SW 1271 (cell line): Measurements from ENCODE around the gene SLC25A53.

Experiments
- DNase-seq, 2 experiments: peaks; one replicate each; lab custom pipeline; 2025; lab: John Stamatoyannopoulos, UW

SLC25A53 gene, protein sequence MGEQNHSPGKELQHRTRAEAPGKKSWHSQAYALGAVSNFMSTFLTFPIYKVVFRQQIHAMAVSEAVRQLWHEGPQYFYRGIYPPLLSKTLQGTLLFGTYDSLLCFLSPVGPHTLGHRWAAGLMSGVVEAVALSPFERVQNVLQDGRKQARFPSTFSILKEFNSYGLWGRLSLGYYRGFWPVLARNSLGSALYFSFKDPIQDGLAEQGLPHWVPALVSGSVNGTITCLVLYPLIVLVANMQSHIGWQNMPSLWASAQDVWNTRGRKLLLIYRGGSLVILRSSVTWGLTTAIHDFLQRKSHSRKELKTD

DNA sequence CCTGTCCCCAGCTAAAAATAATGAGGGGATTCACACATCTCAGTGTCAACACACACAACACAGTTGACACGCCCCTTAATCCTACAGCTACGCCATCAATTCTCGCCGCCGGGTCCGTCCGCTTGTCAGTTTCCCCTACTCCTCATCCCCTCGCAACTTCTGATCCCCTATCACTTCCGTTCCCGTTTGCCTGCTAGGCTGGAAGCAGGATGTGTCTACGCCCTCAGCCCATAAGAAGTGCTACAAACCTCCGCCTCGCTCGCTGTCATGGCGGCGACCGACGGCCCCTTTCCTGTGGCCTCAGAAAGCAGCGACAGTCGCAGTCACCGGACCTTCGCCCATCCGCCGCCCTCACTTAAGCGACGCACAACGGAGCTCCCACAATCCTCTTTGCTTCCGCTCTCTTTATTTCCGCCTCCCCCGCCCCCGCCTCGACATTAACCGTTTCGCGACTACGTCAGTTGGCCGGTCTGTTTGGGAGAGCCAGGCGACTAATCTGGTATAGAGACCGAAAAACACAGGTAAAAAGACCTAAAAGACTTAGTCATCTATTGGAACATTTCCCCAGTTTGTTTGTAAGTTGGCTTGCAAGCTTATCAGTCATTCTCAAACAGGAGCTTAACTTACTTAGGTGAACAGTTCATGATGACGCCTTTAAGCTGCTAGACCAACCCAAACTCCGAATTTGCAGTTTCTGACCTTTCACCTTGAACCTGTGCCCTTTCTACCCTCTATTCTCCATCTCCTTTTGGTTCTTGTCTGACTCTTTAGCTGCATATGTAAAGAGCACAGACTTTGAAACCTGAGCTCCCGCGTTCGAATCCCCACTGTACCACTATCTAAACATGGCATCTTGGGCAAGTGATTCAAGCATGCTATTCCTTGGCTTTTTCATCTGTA lies at the start of gene SLC25A53:
Gene SLC25A53 (minus strand): TSS at position 380 of the 900 bp plus-strand sequence. CDS start 51,752 bp downstream, outside the sequence.
- peak; percentile 27 to 83 for DNase-seq

DNA sequence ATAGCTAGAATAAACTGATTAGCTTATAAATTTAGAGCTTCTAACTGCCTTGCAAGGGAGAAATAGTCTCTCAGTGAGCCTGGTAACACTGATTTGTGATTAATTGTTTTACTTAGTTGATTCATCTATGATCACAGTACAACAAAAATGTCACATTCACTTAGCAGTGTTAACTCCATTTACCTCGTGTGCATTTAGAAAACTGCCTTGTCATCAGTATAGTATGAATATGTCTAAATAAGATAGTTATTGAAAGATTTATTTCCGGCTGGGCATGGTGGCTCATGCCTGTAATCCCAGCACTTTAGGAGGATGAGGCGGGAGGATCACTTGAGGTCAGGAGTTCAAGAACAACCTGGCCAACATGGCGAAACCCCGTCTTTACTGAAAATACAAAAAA lies 48.7 kb upstream of the SLC25A53 start:
- no peak for DNase-seq

DNA sequence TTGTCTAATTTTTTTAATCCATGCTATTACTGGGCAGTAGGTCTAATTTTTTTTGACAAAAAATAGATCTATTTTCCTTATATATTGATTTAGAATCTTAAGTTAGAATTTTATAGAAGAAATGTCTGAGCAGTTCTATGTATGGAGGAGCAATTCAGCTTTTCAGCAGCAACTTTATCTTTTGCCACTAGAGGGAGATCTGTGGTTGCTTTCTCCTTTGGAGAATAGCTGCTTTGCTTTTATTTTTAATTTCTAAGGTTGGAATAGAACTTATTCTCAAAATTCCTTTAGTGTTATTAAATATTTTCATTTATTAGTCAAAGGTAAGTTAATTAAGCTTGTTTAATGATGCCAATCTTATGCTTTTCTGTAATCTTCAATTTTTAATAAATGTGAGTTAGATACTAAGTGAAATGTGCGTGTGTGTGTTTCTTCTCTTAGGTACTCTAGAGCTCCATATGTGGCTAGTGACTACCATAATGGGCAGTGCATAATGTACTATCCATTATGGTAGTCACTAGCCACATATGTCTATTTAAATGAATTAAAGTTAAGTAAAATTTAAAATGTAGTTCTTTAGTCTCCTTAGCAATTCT lies 38.8 kb upstream of the SLC25A53 start:
- DNase-seq, result peak in 1 of 2 experiments; percentile 2

DNA sequence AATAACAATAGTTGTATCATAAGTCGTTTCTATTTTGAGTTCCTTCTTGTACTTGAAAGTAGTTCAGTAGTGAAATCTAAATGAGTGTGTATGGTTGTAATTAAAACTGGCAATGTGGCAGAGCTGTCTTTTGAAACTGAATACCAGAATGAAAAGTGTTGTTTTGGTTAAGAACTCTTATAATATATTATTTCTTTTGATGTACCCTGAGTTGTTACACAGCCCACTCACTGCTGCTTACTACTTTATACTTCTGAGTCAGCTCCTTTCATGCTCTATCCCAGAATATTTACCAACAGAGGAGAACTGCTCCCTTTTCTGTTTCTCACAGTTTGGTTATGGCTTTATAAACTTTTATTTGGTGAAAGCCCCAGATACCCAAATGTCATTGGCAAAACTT lies 38.2 kb upstream of the SLC25A53 start:
- DNase-seq, result no peak

DNA sequence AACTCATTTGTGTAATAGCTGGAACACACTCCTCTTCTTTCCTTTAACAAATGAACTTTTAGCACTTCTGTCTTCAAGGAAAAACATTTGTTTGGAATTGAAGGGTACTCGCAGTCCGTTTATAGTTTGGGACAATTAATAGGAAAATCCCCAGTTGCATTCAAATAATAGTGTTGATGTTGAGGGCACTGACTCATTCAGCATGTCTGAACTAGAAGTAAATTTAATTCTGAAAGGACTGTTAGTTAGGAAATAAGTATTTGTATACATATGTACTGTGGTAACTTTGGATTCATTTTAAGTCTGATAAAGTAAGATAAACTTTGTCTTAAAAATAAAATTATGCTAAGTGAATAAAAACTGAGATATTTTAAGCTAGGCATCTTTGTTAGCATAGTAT lies 36.7 kb upstream of the SLC25A53 start:
- DNase-seq, result no peak

DNA sequence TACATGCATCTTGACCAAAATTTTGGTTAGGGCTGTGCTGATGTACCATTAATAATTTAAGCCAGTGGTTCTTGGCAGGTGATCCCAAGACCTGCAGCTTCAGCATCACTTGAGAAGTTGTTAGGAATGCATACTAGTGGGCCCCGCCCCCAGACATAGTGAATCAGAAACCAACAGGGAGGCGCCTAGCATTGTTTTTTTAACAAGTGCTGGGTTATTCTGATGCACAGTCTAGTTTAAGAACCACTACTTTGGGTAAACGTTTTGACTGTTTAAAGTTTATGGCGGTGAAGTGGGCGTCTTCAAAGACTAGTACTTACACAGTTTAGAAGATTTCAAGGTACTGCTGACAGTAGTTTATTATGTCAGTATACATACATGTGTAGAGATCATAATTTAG lies 33.0 kb upstream of the SLC25A53 start:
- DNase-seq, result no peak

DNA sequence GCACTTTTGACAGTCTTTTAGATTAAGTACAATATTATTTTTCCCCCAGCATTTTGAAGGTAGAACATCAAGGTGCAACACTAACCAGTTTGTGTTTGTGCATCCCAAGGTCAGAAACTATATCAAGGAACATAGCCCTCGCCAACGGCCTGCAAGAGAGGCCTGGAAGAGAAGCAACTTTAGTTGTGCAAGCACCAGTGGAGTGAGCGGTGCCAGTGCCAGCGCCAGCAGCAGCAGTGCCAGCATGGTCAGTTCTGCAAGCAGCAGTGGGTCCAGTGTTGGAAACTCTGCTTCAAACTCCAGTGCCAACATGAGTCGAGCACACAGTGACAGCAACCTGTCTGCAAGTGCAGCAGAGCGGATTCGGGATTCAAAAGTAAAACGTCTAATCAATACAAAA lies 31.1 kb upstream of the SLC25A53 start:
- DNase-seq, result no peak

DNA sequence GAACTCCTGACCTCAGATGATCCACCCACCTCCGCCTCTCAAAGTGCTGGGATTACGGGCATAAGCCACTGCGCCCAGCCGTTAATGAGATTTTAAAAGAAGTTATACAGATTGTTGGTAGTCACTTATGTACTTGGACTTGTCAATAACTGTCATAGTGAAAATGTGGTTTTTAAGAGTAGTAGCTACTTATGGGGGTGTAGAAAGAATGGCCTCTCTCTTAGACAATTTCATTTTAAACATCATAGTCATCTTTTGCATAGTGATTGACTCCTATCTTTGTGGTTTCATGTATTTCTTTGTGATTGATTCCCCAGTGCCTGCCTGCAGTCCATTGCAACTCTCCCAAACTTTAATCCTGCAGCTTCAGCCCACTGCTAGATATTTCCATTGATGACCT lies 26.9 kb upstream of the SLC25A53 start:
- DNase-seq, result no peak

DNA sequence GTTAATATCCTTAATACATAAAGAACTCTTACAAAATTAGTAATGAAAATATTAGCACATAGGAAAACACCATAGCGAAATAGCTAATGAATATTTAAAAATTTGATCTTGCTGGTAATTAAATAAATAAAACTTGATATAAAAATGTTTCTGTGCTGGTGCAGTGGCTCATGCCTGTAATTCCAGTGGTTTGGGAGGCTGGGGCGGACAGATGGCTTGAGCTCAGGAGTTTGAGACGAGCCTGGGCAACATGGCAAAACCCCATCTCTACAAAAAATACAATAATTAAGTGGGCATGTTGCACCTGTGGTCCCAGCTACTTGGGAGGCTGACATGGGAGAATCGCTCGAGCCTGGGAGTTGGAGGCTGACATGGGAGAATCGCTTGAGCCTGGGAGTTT lies 17.0 kb upstream of the SLC25A53 start:
- no peak for DNase-seq

DNA sequence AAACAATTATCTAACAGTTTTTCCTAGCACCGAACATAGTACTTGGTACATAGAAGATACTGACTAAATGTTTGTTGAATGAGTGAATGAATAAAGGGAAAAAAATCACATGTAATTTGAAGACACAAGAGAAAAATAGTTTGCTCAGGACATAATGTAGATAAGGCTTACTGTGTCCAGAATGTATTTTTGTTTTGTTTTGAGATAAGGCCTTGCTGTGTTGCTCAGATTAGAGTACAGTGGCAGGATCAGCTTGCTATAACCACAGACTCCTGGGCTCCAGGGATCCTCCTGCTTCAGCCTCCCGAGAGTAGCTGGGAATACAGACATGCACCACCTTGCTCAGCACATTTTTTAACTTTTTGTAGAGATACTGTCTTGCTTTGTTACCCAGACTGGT lies 16.0 kb upstream of the SLC25A53 start:
- DNase-seq, result no peak

DNA sequence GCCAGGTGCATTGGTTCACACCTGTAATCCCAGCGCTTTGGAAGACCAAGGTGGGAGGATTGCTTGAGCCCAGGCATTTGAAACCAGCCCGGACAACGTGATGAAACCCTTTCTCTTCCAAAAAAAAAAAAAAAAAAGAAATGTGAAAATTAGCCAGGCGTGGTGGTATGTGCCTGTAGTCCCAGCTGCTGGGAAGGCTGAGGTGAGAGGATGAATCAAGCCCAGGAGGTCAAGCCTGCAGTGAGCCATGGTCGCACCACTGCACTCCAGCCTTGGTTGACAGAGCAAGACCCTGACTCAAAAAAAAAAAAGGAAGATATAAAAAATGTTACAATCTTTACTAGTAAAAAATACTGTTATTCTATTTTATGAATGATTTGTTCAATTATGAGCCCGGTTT lies 15.3 kb upstream of the SLC25A53 start:
- no peak for DNase-seq

DNA sequence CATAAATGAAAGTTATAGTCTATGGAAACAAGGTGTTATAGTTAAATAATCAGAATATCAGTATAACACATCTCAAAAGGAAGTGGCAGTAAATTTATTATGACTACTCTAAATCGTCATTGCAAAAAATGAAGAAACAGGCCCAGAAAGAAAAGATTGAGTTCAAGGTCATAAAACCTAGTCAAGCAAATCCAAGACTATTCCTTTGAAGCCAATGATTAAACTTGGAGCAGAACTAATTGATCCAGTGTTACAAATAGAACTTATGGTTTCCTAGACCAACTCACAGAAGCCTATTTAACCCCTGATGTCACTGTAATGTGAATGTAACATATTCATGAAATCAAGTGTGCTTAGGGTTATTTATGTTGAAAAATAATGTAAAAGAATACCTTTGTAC lies 11.3 kb upstream of the SLC25A53 start:
- DNase-seq, result no peak

DNA sequence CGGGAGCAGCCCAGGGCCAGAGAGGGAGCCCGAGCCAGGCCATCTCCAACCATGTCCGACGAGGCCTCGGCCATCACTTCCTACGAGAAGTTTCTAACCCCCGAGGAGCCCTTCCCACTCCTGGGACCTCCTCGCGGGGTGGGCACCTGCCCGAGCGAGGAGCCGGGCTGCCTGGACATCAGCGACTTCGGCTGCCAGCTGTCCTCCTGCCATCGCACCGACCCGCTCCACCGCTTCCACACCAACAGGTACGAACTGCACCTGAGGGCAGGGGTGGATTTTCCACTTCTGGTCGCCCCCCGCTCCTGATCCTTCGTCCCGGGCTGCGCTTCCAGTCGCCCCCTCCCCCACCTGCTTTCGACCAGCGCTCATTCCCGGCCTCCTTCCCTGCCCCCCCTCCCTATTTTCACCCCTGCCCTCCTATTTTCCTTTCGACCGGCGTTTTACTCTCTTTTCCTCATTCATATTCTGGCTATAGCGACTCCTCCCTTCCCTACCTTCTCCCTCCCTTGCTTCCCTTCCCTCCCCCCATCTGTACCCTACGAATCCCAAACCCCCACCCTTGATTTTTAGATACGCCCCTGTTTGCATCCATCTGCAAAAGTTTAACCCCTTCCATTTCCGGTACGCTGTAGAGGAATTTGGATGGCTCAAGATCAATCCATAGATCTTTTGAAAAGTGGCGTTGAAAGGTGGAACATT lies 10.1 kb upstream of the SLC25A53 start:
- DNase-seq, result no peak

DNA sequence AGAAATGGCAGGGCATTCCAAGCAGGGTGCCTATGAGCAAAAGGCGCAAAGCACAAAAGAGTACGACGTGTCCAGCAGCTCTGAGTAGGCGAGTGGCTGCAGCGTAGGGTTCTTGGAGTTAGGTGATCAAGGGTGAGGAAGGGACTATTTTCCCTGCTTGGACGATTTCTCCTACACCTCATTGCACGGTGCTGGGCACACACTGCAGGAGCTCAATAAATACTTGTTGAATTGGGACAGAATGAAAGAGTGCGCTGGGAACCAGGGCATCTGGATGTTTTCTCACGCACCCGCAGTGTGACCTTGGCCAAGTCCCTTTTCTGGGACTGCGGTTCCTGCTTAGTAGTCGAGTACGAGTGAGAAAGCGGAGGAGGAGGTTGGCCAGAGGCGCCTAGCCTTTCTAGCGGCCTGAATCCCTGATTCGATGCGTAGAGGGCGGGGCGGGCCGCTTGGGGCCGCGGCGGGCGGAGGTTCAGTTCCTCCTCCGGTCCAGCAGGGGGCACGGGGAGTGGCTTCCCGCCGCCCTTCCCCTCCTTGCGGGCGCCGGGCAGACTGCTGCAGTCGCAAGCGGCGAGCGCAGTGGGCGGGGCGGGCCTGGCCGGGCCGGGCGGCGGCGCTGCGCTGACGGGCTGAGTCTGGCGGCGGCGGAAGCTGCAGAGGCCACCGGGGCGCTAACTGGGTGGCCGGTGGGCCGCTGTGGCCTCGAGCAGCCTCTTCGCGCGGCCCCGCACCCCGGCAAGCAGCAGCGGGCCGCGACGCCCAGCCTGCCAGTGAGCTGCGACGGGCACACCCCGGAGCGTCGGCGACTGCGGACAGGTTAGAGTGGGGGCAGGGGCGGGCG lies 9.3 kb upstream of the SLC25A53 start, which contains the start of gene FAM199X:
Gene FAM199X (plus strand): TSS at position 560 of the 841 bp plus-strand sequence. CDS start 333 bp downstream, outside the sequence.
- DNase-seq, result peak; percentile 19 to 66

DNA sequence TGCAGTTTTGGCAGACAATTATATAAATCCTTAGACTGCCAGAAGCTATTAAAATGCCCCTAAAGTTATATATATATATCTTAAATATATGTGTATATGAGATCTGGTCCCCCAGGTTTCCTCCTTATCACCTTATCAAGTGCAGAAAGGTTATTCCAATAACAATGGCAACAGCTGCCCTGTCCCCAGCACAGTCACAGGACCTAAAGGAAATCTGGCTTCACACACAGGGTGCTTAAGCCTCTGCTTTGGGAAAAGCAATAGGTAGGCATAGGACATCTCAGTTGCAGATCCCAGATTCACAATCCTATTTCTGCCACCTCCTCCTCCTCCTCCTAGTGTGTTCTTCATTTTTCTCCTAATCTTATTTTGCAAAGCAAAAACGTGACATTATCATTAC lies 5.8 kb downstream of the SLC25A53 start:
- DNase-seq, result no peak

DNA sequence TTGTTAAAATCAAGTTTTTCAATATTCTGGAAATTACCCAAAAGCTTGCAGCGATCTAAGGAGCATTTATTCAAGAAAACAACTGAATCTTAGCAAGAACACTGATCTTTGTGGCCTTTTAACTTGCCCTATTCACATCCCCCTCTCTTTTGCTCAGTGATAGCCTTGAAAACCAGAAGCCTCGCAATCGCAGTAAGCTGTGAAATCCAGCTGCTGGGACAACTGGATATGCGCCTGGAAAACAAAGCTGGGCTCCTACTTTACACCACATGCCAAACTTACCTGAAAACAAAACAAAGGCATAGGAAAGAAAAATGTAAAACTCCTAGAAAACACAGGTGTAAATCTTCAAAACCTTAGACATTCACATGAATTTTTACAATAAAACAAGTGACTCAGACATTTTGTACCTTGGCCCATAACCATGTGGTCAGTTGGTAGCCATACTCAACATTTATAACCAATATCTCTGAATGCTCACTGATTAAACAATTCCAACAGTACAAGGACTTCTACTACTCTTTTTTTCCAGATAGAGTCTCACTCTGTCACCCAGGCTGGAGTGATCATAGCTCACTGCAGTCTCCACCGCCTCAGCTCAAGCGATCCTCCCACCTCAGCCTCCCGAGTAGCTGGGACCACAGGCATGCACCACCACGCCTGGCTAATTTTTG lies 15.6 kb downstream of the SLC25A53 start:
- DNase-seq, result no peak

DNA sequence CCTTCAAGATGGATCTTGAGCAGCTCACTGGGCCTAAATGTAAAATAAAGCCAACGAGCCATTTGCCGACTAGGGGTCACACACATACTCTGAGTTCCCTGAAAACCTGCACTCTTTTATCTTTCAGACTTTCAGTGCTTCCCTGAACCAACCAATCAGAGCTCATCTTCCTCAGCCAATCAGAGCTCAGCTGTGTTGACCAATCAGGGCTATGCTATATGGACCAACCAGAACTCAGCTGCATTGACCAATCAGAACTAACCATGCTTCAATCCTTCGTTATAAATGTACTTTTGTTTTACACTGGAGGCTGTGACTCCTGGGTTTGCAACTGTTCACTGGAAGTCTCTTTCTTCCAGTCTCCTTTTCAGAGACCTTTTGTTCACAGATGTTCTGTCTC lies 19.3 kb downstream of the SLC25A53 start:
- DNase-seq, result no peak

DNA sequence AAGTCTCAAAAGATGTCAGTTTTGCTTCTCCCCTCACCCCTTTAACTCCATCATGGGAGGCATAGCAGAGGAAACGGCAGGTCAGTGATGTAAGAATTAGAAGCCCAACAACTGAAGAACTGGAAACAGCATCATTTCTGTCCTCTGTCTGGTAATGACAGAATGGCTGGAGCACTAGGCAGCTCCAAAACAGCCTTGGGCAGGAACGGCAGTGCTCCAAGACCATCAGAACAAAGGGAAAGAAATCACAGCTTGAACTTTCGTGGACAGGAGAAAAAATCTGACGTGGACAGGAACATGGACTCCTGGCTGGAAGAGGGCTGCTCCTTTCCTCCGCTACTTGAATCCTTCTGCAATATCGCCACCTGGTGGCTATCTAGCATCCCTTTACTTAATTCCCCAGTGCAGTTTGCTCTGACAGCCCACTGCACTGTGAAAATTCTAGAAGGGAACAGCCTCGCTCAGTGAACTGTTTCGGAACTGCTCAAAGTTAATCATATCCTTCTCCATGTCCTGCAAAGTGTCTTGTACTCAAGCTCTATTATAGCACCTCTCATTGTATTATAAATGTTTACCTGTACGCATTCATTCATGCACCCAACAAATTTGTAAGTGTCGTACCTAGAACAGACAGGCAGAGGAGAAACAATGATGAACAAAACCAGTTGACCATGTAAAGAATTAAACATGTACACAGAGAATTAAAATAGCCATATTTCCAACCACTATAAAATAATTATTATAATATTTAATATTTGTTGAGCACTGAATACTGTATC lies 20.4 kb downstream of the SLC25A53 start:
- DNase-seq, result peak in 1 of 2 experiments; percentile 55

DNA sequence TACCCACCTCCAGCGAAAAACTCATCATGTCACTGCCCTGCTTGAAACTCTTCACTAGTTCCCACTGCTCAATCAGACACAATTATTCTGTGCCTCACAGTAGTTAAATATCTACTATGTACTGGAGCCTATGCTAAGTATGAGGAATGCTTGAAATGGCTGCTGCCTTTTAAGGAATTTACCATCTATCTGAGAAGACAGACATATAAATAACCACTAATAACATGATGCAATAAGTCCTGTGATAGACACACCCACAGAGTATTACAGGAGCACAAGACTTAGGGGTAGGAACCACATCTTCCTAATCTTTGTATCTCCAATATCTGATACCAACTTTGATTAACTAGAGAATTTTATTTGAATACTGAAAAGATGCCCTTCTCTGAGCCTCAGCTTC lies 21.1 kb downstream of the SLC25A53 start:
- no peak for DNase-seq
